Measurements from ENCODE around the gene EHD4.

The EHD4 gene

GRCh38 chr15:41895957-41896356 lies 76.4 kb downstream of the EHD4 start:
- no peak for DNase-seq (ENCODE audit: low spot score)

GRCh38 chr15:41895491-41895890 lies 76.9 kb downstream of the EHD4 start:
- DNase-seq (ENCODE audit: low spot score), result no peak

- peak; percentile 94 for DNase-seq (ENCODE audit: low spot score)
These were observed 77.4 kb downstream of the EHD4 start for GRCh38 chr15:41894791-41895463.

- DNase-seq (ENCODE audit: low spot score), result no peak
These were observed 78.0 kb downstream of the EHD4 start for GRCh38 chr15:41894251-41894790.

- DNase-seq (ENCODE audit: low spot score), result no peak
These were observed 78.7 kb downstream of the EHD4 start, which contains the start of gene SPTBN5 for GRCh38 chr15:41893422-41894250. TSS of gene SPTBN5 (minus strand) at chr15:41894053. CDS start at chr15:41893497, 556 bp downstream.

GRCh38 chr15:41892621-41893421 lies 79.5 kb downstream of the EHD4 start:
- no peak for DNase-seq (ENCODE audit: low spot score)

- DNase-seq (ENCODE audit: low spot score), result no peak
These were observed 80.4 kb downstream of the EHD4 start for GRCh38 chr15:41891946-41892345.

- DNase-seq (ENCODE audit: low spot score), result no peak
These were observed 81.1 kb downstream of the EHD4 start for GRCh38 chr15:41891226-41891625.

- no peak for DNase-seq (ENCODE audit: low spot score)
These were observed 82.2 kb downstream of the EHD4 start for GRCh38 chr15:41890050-41890690.

GRCh38 chr15:41888662-41889253 lies 83.6 kb downstream of the EHD4 start:
- no peak for DNase-seq (ENCODE audit: low spot score)

- DNase-seq (ENCODE audit: low spot score), result no peak
These were observed 84.5 kb downstream of the EHD4 start for GRCh38 chr15:41887893-41888292.

- no peak for DNase-seq (ENCODE audit: low spot score)
These were observed 85.2 kb downstream of the EHD4 start for GRCh38 chr15:41887161-41887560.

GRCh38 chr15:41886741-41887140 lies 85.6 kb downstream of the EHD4 start:
- no peak for DNase-seq (ENCODE audit: low spot score)

GRCh38 chr15:41885841-41886240 lies 86.5 kb downstream of the EHD4 start:
- DNase-seq (ENCODE audit: low spot score), result no peak

- no peak for DNase-seq (ENCODE audit: low spot score)
These were observed 87.0 kb downstream of the EHD4 start for GRCh38 chr15:41885321-41885720.

- DNase-seq (ENCODE audit: low spot score), result no peak
These were observed 87.9 kb downstream of the EHD4 start for GRCh38 chr15:41884458-41884857.

GRCh38 chr15:41883484-41883825 lies 88.9 kb downstream of the EHD4 start:
- DNase-seq (ENCODE audit: low spot score), result no peak

GRCh38 chr15:41882689-41883483 lies 89.5 kb downstream of the EHD4 start:
- DNase-seq (ENCODE audit: low spot score), result no peak

- no peak for DNase-seq (ENCODE audit: low spot score)
These were observed 90.3 kb downstream of the EHD4 start for GRCh38 chr15:41881920-41882688.

GRCh38 chr15:41881550-41881919 lies 90.8 kb downstream of the EHD4 start:
- DNase-seq (ENCODE audit: low spot score), result no peak
